SK-N-MC (cell line): ENCODE measurements around the gene EDNRA.

Experiments
- EZH2 ChIP-seq: fragments of 200-600 bp; sonication (generic); IDR thresholded peaks from one replicate; pipeline ENCODE4 v1.6.1; 2017; ENCODE audit warnings: antibody characterized with exemption
- FOXP2 ChIP-seq: optimal IDR thresholded peaks from 2 replicates; pipeline ENCODE3; 2011; ENCODE audit warnings: mild to moderate bottlenecking, moderate library complexity; ENCODE audit not compliant: insufficient read depth; ENCODE audit errors: extremely low read length, control extremely low read depth
- POLR2AphosphoS5 ChIP-seq: IDR thresholded peaks from 2 replicates; pipeline ENCODE4 v1.6.1; 2012; ENCODE audit warnings: mild to moderate bottlenecking, low read depth, low read length, borderline replicate concordance

GRCh38 chr4:147465461-147465860, 15.4 kb upstream of the EDNRA start:
- TF ChIP-seq EZH2 (no peak), POLR2AphosphoS5 (no peak), FOXP2 (no peak)
